Measurements from ENCODE around the gene TPM2.

Gene TPM2

GRCh38 chr9:35660966-35661415 lies 28.7 kb downstream of the TPM2 start:
- H3K4me3 Mint-ChIP-seq, result no peak overlapping the region
- H3K27me3 Mint-ChIP-seq, result no peaks in the 10 kb centered on the region
- H3K9me3 Mint-ChIP-seq, result no peaks in the 10 kb centered on the region
- H3K36me3 Mint-ChIP-seq, result peaks cover 22% of the 10 kb centered on the region
- peaks cover 71% of the 10 kb centered on the region for H3K4me1 Mint-ChIP-seq
- H3K27ac Mint-ChIP-seq, result no peak overlapping the region
- ATAC-seq, result no peak

GRCh38 chr9:35659340-35659739 lies 30.4 kb downstream of the TPM2 start:
- H3K4me1 Mint-ChIP-seq, result peaks cover 66% of the 10 kb centered on the region
- H3K36me3 Mint-ChIP-seq, result peaks cover 22% of the 10 kb centered on the region
- H3K27ac Mint-ChIP-seq, result peak overlapping the region; percentile 99
- ATAC-seq, result no peak
- H3K9me3 Mint-ChIP-seq, result no peaks in the 10 kb centered on the region
- peak overlapping the region; percentile 94 for H3K4me3 Mint-ChIP-seq
- no peaks in the 10 kb centered on the region for H3K27me3 Mint-ChIP-seq

GRCh38 chr9:35658968-35659220 lies 30.8 kb downstream of the TPM2 start:
- H3K36me3 Mint-ChIP-seq, result peaks cover 22% of the 10 kb centered on the region

DNA sequence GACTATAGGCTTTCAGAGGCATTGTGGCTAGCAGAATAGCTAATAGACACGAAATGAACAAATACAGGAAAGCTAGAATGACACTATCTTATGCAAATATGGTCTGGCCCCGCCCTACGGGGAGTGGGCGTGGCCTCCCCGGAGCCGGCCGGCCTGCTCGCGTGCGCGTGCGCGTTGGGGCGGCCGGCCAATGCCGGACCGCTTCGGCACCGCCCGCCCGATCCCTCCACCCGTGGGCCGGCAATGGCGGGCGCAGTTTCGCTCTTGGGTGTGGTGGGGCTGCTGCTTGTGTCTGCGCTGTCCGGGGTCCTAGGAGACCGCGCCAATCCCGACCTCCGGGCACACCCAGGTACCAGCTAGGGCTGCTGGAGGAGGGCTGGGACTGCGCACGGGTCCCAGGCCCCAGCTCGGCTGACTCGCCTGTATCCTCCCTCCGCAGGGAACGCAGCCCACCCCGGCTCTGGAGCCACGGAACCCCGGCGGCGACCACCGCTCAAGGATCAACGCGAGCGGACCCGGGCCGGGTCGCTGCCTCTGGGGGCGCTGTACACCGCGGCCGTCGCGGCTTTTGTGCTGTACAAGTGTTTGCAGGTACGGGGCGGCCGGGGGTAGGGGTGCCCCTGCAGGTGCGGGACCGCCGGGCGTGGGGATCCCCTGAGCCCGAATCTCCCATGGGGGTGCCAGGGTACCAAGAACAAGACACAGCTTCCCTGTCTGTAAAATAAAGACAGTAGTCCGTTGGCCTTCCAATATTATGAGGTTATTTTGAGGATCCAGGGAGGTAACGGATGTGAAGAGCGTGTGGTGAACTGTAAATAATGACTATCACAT lies 31.4 kb downstream of the TPM2 start, which contains the start of gene CCDC107:
CCDC107 (plus strand) TSS at position 156 of the 831 bp plus-strand sequence; CDS start at position 244, 88 bp downstream.
- Mint-ChIP-seq H3K9me3 (no peaks in the 10 kb centered on the region), H3K27me3 (no peaks in the 10 kb centered on the region), H3K36me3 (peaks cover 22% of the 10 kb centered on the region), H3K4me1 (peaks cover 66% of the 10 kb centered on the region), H3K27ac (peak within 1 kb of the TSS; percentile 99), H3K4me3 (peak within 1 kb of the TSS; percentile 94)
- ATAC-seq, result peak; percentile 89

More at GRCh38 chr9:35658968-35659220, 30.8 kb downstream of the TPM2 start:
- H3K4me1 Mint-ChIP-seq, result peaks cover 66% of the 10 kb centered on the region
- H3K9me3 Mint-ChIP-seq, result no peaks in the 10 kb centered on the region
- ATAC-seq, result no peak
- H3K27me3 Mint-ChIP-seq, result no peaks in the 10 kb centered on the region
- H3K4me3 Mint-ChIP-seq, result peak overlapping the region; percentile 94
- peak overlapping the region; percentile 99 for H3K27ac Mint-ChIP-seq

- Mint-ChIP-seq H3K4me1 (peaks cover 63% of the 10 kb centered on the region), H3K4me3 (peak within 1 kb of the TSS; percentile 94), H3K9me3 (no peaks in the 10 kb centered on the region), H3K36me3 (peaks cover 22% of the 10 kb centered on the region), H3K27ac (peak within 1 kb of the TSS; percentile 99), H3K27me3 (no peaks in the 10 kb centered on the region)
- peak; percentile 96 for ATAC-seq
Observed at GRCh38 chr9:35657546-35658136, 32.1 kb downstream of the TPM2 start, which contains the start of gene RMRP. RMRP (minus strand) TSS chr9:35658019.

GRCh38 chr9:35656831-35657545 lies 32.7 kb downstream of the TPM2 start:
- Mint-ChIP-seq H3K4me3 (peak overlapping the region; percentile 94), H3K27ac (peak overlapping the region; percentile 99), H3K27me3 (no peaks in the 10 kb centered on the region), H3K36me3 (peaks cover 22% of the 10 kb centered on the region), H3K9me3 (no peaks in the 10 kb centered on the region), H3K4me1 (peaks cover 59% of the 10 kb centered on the region)
- no peak for ATAC-seq

DNA sequence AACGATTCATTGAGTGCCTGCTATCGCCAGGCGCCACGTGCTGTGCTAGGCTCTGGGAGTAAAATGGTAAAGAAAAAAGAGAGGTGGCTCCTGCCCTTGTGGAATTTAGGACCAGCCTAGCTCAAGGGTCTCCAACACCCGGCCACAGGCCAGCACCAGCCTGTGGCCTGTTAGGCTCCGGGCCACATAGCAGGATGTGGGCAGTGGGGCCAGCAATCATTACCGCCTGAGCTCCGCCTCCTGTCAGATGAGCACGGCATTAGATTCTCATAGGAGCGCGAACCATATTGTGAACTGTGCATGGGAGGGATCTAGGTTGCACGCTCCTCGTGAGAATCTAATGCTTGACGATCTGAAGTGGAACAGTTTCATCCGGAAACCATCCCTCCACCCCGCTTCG lies 33.4 kb downstream of the TPM2 start:
- Mint-ChIP-seq H3K4me1 (peaks cover 60% of the 10 kb centered on the region), H3K4me3 (no peak overlapping the region), H3K36me3 (peaks cover 22% of the 10 kb centered on the region), H3K27ac (peak overlapping the region; percentile 99), H3K9me3 (no peaks in the 10 kb centered on the region), H3K27me3 (no peaks in the 10 kb centered on the region)
- ATAC-seq, result no peak

- Mint-ChIP-seq H3K4me3 (no peak overlapping the region), H3K9me3 (no peaks in the 10 kb centered on the region), H3K36me3 (no peaks in the 10 kb centered on the region), H3K4me1 (peaks cover 52% of the 10 kb centered on the region), H3K27me3 (no peaks in the 10 kb centered on the region), H3K27ac (peak overlapping the region; percentile 21)
- ATAC-seq, result no peak
Observed at GRCh38 chr9:35653611-35654010, 36.1 kb downstream of the TPM2 start.

DNA sequence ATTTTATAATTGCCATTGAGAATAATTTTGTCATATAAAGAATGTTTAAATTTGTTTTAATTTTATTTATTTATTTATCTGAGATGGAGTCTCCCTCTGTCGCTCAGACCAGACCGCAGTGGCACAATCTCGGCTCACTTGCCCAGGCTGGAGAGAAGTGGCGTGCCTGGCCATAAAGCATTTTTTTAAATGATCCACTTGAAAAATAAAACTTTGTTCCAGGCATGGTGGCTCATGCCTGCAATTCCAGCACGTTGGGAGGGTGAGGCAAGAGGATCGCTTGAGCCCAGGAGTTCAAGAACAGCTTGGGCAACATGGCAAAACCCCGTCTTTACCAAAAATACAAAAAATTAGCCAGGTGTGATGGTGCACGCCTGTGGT lies 36.9 kb downstream of the TPM2 start:
- no peaks in the 10 kb centered on the region for H3K27me3 Mint-ChIP-seq
- ATAC-seq, result no peak
- H3K4me1 Mint-ChIP-seq, result peaks cover 58% of the 10 kb centered on the region
- H3K4me3 Mint-ChIP-seq, result no peak overlapping the region
- H3K9me3 Mint-ChIP-seq, result no peaks in the 10 kb centered on the region
- H3K36me3 Mint-ChIP-seq, result no peaks in the 10 kb centered on the region
- H3K27ac Mint-ChIP-seq, result peak overlapping the region; percentile 21

DNA sequence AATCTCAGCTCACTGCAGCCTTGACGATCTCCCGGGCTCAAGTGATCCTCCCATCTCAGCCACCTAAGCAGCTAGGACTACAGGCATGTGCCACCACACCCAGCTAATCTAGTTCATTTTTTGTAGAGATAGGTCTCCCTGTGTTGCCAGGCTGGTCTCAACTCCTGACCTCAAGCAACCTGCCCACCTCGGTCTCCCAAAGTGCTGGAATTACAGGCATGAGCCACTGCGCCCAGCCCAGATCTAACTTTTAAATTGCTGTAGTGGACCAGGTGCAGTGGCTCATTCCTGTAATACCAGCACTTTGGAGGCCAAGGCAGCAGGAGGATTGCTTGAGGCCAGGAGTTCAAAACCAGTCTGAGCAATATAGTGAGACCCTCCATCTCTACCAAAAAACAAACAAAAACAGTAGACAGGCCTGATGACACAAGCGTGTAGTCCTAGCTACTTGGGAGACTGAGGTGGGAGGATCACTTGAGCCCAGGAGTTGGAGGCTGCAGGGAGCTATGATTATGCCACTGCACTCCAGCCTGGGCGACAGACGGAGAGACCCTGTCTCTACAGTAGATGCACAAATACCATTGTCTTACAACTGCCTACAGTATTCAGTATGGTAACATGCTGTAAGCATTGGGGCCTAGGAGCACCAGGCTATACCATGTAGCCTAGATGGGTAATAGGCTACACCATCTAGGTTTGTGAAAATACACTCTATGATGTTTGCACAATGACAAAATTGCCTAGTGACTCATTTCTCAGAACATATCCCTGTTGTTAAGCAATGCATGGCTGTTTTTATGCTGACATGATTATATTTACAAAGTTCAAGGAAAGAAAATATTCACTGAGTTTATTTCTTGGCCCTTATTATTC lies 37.5 kb downstream of the TPM2 start:
- no peak for ATAC-seq
- Mint-ChIP-seq H3K36me3 (no peaks in the 10 kb centered on the region), H3K27ac (peak overlapping the region; percentile 92), H3K4me3 (peak overlapping the region; percentile 10), H3K27me3 (no peaks in the 10 kb centered on the region), H3K9me3 (no peaks in the 10 kb centered on the region), H3K4me1 (peaks cover 58% of the 10 kb centered on the region)

DNA sequence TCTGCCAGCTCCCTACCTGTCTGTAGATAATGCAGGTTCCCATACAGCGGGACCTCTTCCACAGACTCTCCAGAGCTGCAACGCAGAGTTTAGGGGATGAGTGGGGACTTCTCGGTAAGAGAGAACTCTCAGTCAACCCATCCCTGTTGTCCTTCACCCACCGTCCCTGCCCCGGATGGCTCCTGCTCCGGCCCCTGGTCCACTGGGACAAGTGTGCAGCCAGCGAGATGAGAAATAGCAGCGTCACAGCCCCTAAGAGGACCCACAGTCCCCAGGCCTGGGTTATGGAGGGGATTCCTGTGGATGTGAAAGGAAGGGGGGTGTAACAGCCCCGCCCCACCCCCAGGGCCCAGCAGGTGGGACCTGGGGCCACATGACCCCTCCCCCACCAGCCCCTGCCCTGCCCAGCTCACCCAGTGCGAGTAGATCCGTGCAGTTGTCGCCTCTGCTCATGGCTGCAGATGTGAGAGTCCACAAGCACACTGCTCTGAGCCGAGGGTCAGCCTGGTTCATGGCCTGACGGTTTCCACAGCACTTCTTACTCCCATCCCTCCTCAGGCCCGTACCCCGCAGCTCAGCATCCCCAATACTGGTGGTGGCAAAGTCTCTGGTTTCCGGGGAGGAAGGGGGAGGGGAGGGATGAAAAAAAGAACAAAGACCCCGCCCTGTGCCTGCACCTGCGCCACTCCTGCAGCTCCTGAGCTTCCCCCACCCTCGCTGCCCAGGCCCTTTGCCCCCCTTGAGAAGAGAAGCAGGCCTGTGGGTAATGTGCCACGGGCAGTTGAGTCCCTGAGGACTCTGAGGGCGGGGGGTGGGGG lies 39.2 kb downstream of the TPM2 start, which contains the start of gene SIT1:
SIT1 (minus strand) TSS at position 591 of the 818 bp plus-strand sequence; CDS start at position 513, 78 bp downstream.
- peak within 1 kb of the TSS; percentile 92 for H3K27ac Mint-ChIP-seq
- no peaks in the 10 kb centered on the region for H3K9me3 Mint-ChIP-seq
- peaks cover 52% of the 10 kb centered on the region for H3K4me1 Mint-ChIP-seq
- peak; percentile 3 for ATAC-seq
- no peaks in the 10 kb centered on the region for H3K27me3 Mint-ChIP-seq
- no peaks in the 10 kb centered on the region for H3K36me3 Mint-ChIP-seq
- H3K4me3 Mint-ChIP-seq, result peak within 1 kb of the TSS; percentile 83

DNA sequence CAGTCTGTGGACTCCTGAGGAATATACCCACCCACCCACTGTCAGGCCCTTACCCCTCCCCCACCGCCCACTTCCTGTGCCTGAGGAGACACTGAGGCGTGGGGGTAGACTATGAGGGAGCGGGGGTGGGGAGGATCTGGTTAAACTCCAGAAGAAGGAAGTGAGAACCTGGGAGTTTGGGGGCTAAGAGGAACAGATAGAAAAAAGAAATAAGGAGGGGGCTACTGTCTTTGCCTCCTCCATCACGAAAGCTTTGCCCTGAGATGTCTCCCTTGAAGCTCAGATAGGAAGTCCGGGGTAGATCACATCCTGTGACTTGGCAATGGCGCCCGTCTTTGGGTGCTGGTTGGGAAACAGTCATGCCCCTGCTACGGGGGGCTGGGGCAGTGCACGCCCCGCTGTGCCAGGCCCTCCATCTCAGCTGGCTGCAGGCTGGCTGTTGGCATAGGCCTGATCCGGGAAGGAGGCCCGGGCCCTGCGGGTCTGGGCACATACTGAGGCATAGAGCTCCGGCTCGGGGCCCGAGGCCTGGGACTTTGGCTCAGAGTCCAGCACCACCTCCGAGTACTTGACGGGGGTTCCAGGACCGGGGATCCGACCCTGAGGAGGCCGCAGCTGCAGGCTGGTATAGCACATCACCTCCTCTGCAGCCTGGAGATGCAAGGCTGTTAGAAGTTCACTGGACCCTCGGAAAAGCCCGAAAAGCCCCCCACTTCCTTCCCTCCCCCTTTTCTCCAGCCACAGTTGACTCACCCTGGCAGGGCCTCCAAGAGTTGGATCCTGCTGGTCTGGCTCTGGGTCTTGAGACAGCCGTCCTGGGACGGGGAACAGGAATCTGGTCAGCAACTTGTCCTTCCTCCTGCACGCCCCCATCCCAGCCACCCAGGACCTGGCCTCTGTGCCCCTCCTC lies 40.0 kb downstream of the TPM2 start:
- no peaks in the 10 kb centered on the region for H3K36me3 Mint-ChIP-seq
- peaks cover 56% of the 10 kb centered on the region for H3K4me1 Mint-ChIP-seq
- ATAC-seq, result no peak

More for the DNA sequence above, 40.0 kb downstream of the TPM2 start:
- peak overlapping the region; percentile 92 for H3K27ac Mint-ChIP-seq
- no peaks in the 10 kb centered on the region for H3K9me3 Mint-ChIP-seq
- peak overlapping the region; percentile 83 for H3K4me3 Mint-ChIP-seq
- no peaks in the 10 kb centered on the region for H3K27me3 Mint-ChIP-seq
